Kidney (tissue), 14 donors: ENCODE data around the gene CHTOP. TPM values are rescaled to one million over a fixed set of nuclear protein-coding genes. Genes with fewer than 3 reads are reported as not detected.

Experiments
- DNase-seq, 5 donors: peaks; one replicate each; pipeline ENCODE4 v3.0.0-alpha.2; 2013 to 2020
- FAIRE-seq: peaks from 2 replicates; lab custom pipeline; 2012; peaks lifted over from hg19 to GRCh38; lab: Jason Lieb, UNC
- H3K27ac ChIP-seq, 2 donors: one replicate each; pipeline ENCODE4 v1.7.0; 2013; ENCODE audit warnings: low read depth in 2 of 2, low read length in 2 of 2, inconsistent platforms in 1 of 2
- H3K27me3 ChIP-seq: one replicate; pipeline ENCODE4 v1.7.1; 2013; ENCODE audit warnings: low read length, inconsistent platforms; ENCODE audit not compliant: control insufficient read depth, insufficient read depth
- H3K36me3 ChIP-seq, 3 donors: one replicate each; pipeline versions ENCODE4 v1.7.0 to v1.7.1; 2013; ENCODE audit warnings: low read length in 3 of 3, control low read depth in 1 of 3, inconsistent platforms in 1 of 3; ENCODE audit not compliant: insufficient read depth in 3 of 3, control insufficient read depth in 2 of 3
- H3K4me1 ChIP-seq, 3 donors: one replicate each; pipeline versions ENCODE4 v1.7.0 to v1.7.1; 2013; ENCODE audit warnings: low read length in 3 of 3, inconsistent platforms in 1 of 3, low read depth in 1 of 3; ENCODE audit not compliant: control insufficient read depth in 2 of 3, insufficient read depth in 2 of 3
- H3K4me3 ChIP-seq, 3 donors: one replicate each; pipeline versions ENCODE4 v1.7.0 to v1.8.1; 2013; ENCODE audit warnings: low read length in 3 of 3, control low read depth in 1 of 3, inconsistent platforms in 1 of 3
- H3K9ac ChIP-seq, 3 donors: one replicate each; pipeline versions ENCODE4 v1.7.0 to v1.7.1; 2013; ENCODE audit warnings: low read length in 3 of 3, control low read depth in 1 of 3, inconsistent platforms in 1 of 3
- H3K9me3 ChIP-seq, 3 donors: one replicate each; pipeline versions ENCODE4 v1.7.0 to v1.7.1; 2013; ENCODE audit warnings: low read length in 3 of 3, control low read depth in 1 of 3, inconsistent platforms in 1 of 3; ENCODE audit not compliant: control insufficient read depth in 2 of 3, insufficient read depth in 1 of 3
- intact Hi-C: fragments of 100-400 bp; cut with DNase I; formaldehyde crosslinking; loops from one replicate; pipeline ENCODE4 v1.11.1; 2022
- polyA plus RNA-seq: library from polyadenylated mRNA; stranded (reverse); fragments of 350-450 nt; fragmentation: Illumina TruSeq; extraction: RNeasy Lipid Tissue Mini Kit (QIAGEN cat#74804); gene quantifications from one replicate; pipeline ENCODE4 v1.2.3, GENCODE V29; 2014; ENCODE audit warnings: low read depth, low replicate concordance; ENCODE audit not compliant: insufficient read depth
- total RNA-seq: library from RNA; stranded (reverse); fragmentation: NEBNext Ultra II Directional; extraction: Animal tissue kit (Norgen Biotek cat#: 25700); gene quantifications from one replicate; pipeline ENCODE4 v1.2.1, GENCODE V29; 2021
- TF ChIP-seq, protein P1 (sequence below): IDR thresholded peaks from 3 replicates; pipeline ENCODE4 v1.5.1; 2012; ENCODE audit warnings: mild to moderate bottlenecking, moderate library complexity, borderline replicate concordance; ENCODE audit not compliant: insufficient read depth; ENCODE audit errors: extremely low read depth
- donor health status: control.
- donor health status: control.
- donor health status: control.
- donor health status: control.
- donor health status: control.
- donor health status: DM: yes; HTN: yes; CAD: no.
- donor health status: Normal renal cell carcinoma (clear cell type).

The CHTOP gene
- total and polyA plus RNA-seq, 2 donors from 2014 or later = 71.1 to 83.6 TPM

DNA sequence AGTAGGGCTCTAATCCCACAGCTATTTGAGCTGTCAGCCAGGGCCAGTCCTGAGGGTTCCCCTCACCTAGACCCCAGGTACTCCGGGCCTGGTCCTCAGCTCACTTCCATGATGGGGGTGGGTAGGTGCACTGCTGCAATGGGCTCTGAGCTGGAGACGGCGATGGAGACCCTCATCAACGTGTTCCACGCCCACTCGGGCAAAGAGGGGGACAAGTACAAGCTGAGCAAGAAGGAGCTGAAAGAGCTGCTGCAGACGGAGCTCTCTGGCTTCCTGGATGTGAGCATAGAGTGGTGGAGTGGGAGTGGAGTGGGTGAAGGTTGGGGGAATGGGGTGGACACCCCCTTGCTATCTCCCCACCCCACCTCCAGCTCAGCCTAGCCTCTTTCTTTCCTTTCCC, 3.5 kb upstream of the CHTOP start:
- Histone ChIP-seq H3K27ac (no peak overlapping the region), H3K4me1 (peaks cover 0 to 32% (median 25%) of the 10 kb centered on the region in 3 donors), H3K4me3 (no peak overlapping the region), H3K36me3 (peaks cover 0 to under 1% (median 0%) of the 10 kb centered on the region in 3 donors), H3K27me3 (no peaks in the 10 kb centered on the region), H3K9me3 (no peaks in the 10 kb centered on the region), H3K9ac (peak overlapping the region in 1 of 3 donors; percentile 34)
- TF ChIP-seq, protein P1, sequence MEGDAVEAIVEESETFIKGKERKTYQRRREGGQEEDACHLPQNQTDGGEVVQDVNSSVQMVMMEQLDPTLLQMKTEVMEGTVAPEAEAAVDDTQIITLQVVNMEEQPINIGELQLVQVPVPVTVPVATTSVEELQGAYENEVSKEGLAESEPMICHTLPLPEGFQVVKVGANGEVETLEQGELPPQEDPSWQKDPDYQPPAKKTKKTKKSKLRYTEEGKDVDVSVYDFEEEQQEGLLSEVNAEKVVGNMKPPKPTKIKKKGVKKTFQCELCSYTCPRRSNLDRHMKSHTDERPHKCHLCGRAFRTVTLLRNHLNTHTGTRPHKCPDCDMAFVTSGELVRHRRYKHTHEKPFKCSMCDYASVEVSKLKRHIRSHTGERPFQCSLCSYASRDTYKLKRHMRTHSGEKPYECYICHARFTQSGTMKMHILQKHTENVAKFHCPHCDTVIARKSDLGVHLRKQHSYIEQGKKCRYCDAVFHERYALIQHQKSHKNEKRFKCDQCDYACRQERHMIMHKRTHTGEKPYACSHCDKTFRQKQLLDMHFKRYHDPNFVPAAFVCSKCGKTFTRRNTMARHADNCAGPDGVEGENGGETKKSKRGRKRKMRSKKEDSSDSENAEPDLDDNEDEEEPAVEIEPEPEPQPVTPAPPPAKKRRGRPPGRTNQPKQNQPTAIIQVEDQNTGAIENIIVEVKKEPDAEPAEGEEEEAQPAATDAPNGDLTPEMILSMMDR = no peak
- intact Hi-C loops = no loop called here
- DNase-seq (peak in 1 of 5 donors; percentile 77), FAIRE-seq (no peak)

DNA sequence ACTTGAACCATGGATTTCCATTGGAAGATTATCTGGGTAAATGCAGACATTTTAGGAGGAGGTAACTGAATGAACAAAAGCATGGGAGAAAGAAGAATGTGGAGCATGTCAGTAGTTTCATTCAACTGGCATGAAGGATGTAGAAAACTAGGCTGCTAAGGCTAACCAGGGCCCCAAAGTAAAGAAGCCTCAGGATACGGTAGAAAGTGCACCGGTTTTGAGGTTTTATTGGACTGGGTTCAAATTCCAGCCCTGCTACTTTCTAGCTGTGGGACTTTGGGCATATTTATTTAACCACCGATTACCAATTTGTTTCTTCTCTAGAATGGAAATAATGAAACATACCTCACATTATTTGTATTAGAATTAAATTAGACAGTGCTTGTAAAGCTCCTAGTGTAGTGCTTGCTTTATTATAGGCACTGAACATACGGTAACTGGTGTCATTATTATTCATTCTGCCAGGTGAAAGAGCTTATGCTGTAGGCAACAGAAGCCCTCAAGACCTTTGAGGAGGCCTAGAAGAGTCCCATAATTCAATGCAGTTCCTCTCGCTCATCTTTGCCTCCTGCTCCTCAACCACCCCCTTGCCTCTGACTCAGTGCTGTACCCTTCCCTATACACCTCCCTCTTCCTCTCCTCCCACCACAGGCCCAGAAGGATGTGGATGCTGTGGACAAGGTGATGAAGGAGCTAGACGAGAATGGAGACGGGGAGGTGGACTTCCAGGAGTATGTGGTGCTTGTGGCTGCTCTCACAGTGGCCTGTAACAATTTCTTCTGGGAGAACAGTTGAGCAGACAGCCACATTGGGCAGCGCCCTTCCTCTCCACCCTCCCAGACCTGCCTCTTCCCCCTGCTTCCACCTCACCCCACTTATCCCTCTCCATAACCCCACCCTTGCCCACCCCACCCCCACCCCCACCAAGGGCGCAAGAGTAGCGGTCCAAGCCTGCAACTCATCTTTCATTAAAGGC, 2.5 kb upstream of the CHTOP start:
- peaks cover 0 to 4% (median under 1%) of the 10 kb centered on the region in 3 donors for H3K36me3 ChIP-seq
- peaks cover 0 to 29% (median 22%) of the 10 kb centered on the region in 3 donors for H3K4me1 ChIP-seq
- intact Hi-C loops = no loop called here
- H3K9me3 ChIP-seq = no peaks in the 10 kb centered on the region
- H3K27ac ChIP-seq = no peak overlapping the region
- no peaks in the 10 kb centered on the region for H3K27me3 ChIP-seq
- DNase-seq (peak in 1 of 5 donors; percentile 50), FAIRE-seq (no peak)
- no peak overlapping the region for H3K9ac ChIP-seq
- no peak overlapping the region for H3K4me3 ChIP-seq
- TF ChIP-seq, protein P1 = no peak

DNA sequence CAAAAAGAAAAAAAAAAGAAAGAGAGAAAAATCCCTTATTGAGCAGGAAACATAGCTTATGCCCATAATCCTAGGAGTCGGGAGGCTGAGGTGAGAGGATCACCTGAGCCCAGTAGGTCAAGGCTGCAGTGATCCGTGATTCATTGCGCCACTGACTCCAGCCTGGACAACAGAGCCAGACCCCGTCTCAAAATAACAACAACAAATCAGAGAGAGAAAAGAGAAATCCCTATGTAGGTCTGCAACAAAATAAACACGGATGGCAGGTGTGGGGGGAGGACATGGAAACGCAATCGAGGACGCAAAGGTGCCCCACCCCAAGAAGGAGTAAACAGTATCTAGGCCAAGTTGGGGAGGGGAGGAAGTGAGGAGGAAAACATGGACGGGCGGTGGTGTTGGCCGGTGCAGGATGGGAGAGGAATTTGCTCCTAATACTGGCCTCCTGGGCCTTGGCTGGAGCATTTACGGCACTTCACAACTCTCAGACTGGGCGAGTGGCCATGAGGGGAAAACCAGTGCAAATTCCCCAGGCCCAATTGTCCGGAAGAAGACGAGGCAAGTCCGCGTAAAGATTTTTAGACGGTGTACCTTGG, 609 bp upstream of the CHTOP start:
- DNase-seq = no peak
- intact Hi-C loops = no loop called here
- Histone ChIP-seq H3K27me3 (no peaks in the 10 kb centered on the region), H3K4me1 (peaks cover 0 to 15% (median 12%) of the 10 kb centered on the region in 3 donors), H3K9ac (peak overlapping the region in 2 of 3 donors; percentile 20 to 62), H3K4me3 (peak overlapping the region; percentile 51 to 98 (median 62)), H3K9me3 (no peaks in the 10 kb centered on the region), H3K36me3 (peaks cover 9 to 22% (median 16%) of the 10 kb centered on the region in 3 donors), H3K27ac (peak overlapping the region; percentile 76 to 100)
- TF ChIP-seq, protein P1 = no peak
- FAIRE-seq = no peak
